Common myeloid progenitor, CD34-positive (primary cell): ENCODE results near the gene TAS2R7.

Experiments used
- CTCF ChIA-PET: fragments of 350-600 bp; sonication (Branson Sonifier 250); formaldehyde crosslinking; loops from one replicate; lab custom pipeline; 2021; ENCODE audit warnings: antibody characterized with exemption; lab: Charles Lee
- POLR2A ChIA-PET: fragments of 350-600 bp; sonication (Branson Sonifier 250); formaldehyde crosslinking; loops from one replicate; lab custom pipeline; 2021; ENCODE audit warnings: antibody characterized with exemption; lab: Charles Lee
- DNase-seq, 3 donors: peaks; one replicate each; pipeline versions ENCODE4 v3.0.0 to v3.0.0-alpha.2; 2013
- H3K27ac ChIP-seq, 2 experiments: 1 replicate in 1 of 2; 2 replicates in 1 of 2; pipeline ENCODE4 v1.7.0; 2013; ENCODE audit warnings: inconsistent platforms in 2 of 2, low read length in 2 of 2, mild to moderate bottlenecking in 2 of 2, low read depth in 1 of 2, moderate library complexity in 1 of 2; ENCODE audit not compliant: severe bottlenecking in 2 of 2, insufficient read depth in 1 of 2, poor library complexity in 1 of 2
- H3K27me3 ChIP-seq, 5 experiments: replicated peaks in 2 of 5; 1 replicate in 3 of 5; 2 replicates in 2 of 5; pipeline versions ENCODE4 v1.6.1 to v1.7.0; 2013; ENCODE audit warnings: low read length in 4 of 5, mild to moderate bottlenecking in 2 of 5, moderate library complexity in 2 of 5, inconsistent platforms in 1 of 5; ENCODE audit not compliant: insufficient read depth in 5 of 5, control insufficient read depth in 4 of 5
- H3K36me3 ChIP-seq, 4 experiments: 1 replicate in 2 of 4; 2 replicates in 2 of 4; pipeline versions ENCODE4 v1.6.1 to v1.7.0; 2013; ENCODE audit warnings: low read length in 3 of 4, control low read depth in 1 of 4, mild to moderate bottlenecking in 1 of 4; ENCODE audit not compliant: control insufficient read depth in 4 of 4, insufficient read depth in 4 of 4
- H3K4me1 ChIP-seq, 4 experiments: 1 replicate in 3 of 4; 2 replicates in 1 of 4; pipeline versions ENCODE4 v1.6.1 to v1.7.1; 2013; ENCODE audit warnings: low read length in 3 of 4, mild to moderate bottlenecking in 3 of 4, control low read depth in 1 of 4, inconsistent platforms in 1 of 4, moderate library complexity in 1 of 4; ENCODE audit not compliant: control insufficient read depth in 4 of 4, insufficient read depth in 4 of 4; ENCODE audit errors: control extremely low read depth in 1 of 4
- H3K4me3 ChIP-seq, 7 experiments: 1 replicate in 4 of 7; 2 replicates in 3 of 7; pipeline versions ENCODE4 v1.5.1 to v1.7.0; 2013; ENCODE audit warnings: mild to moderate bottlenecking in 7 of 7, low read length in 6 of 7, moderate library complexity in 6 of 7, inconsistent platforms in 2 of 7, low read depth in 2 of 7, control low read depth in 1 of 7; ENCODE audit not compliant: insufficient read depth in 4 of 7, control insufficient read depth in 1 of 7; ENCODE audit errors: extremely low read depth in 1 of 7
- H3K9me3 ChIP-seq, 5 experiments: 1 replicate in 4 of 5; 2 replicates in 1 of 5; pipeline versions ENCODE4 v1.6.1 to v1.7.1; 2013; ENCODE audit warnings: low read length in 4 of 5, mild to moderate bottlenecking in 2 of 5, inconsistent platforms in 1 of 5, low read depth in 1 of 5, moderate library complexity in 1 of 5; ENCODE audit not compliant: control insufficient read depth in 4 of 5, insufficient read depth in 2 of 5; ENCODE audit errors: control extremely low read depth in 1 of 5
- WGBS: methylation state at CpG from one replicate; pipeline ENCODE4 v1.1.5; 2013; ENCODE audit not compliant: insufficient coverage; 5-methylcytosine and 5-hydroxymethylcytosine counted together

TAS2R7 gene

DNA sequence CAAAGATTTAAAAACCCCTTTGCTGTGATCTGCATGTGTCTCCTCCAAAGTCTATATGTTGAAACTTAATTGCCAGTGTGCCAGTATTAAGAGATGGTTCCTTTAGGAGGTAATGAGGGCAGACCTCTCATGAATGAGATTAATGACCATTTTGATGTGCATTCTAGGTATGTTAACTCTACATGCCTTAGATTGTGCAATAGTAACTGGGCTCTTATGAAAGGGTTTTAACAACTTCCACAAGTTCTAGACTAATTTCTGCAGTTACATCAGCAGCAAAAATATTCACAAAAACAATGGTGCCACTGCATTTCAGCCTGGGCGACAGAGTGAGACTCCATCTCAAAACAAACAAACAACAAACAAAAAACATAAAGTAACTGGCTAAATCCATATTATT, 27.6 kb upstream of the TAS2R7 start:
- H3K9me3 ChIP-seq, result no peaks in the 10 kb centered on the region
- ChIA-PET POLR2A (no interaction called here), CTCF (no interaction called here)
- WGBS, result no CpG with 5 or more reads among the region's 1 CpG
- DNase-seq, result no peak
- H3K4me1 ChIP-seq, result no peaks in the 10 kb centered on the region
- H3K27me3 ChIP-seq, result no peaks in the 10 kb centered on the region
- no peak overlapping the region for H3K4me3 ChIP-seq
- no peak overlapping the region for H3K27ac ChIP-seq
- no peaks in the 10 kb centered on the region for H3K36me3 ChIP-seq

DNA sequence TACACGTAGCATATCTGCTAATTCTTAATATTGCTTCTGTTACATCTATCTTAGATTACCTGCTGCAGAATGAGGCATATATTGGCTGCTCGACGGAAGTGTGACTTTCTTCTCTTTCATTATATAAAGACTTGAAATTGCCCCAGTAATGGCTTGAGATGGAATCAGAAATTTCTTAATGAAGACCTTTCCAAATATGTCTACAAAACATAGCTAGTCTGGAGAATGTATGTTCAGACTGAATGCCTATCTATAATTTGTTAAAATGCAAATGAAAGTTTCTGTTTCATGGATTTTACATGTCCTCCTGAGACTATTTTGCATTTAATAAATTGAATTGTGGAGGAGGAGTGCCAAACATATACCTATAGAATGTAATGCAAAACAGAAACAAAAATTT, 23.8 kb upstream of the TAS2R7 start, which contains the start of gene TAS2R10:
TAS2R10 (minus strand) TSS at position 101 of the 400 bp plus-strand sequence; CDS start at position 12, 89 bp downstream.
- no peak within 1 kb of the TSS for H3K4me3 ChIP-seq
- no peaks in the 10 kb centered on the region for H3K9me3 ChIP-seq
- no peak within 1 kb of the TSS for H3K27ac ChIP-seq
- WGBS, result 100% methylated on average over 1 of the region's 3 CpGs
- CTCF ChIA-PET, result no interaction called here
- POLR2A ChIA-PET, result no interaction called here
- no peaks in the 10 kb centered on the region for H3K36me3 ChIP-seq
- no peaks in the 10 kb centered on the region for H3K27me3 ChIP-seq
- DNase-seq, result no peak
- no peaks in the 10 kb centered on the region for H3K4me1 ChIP-seq

DNA sequence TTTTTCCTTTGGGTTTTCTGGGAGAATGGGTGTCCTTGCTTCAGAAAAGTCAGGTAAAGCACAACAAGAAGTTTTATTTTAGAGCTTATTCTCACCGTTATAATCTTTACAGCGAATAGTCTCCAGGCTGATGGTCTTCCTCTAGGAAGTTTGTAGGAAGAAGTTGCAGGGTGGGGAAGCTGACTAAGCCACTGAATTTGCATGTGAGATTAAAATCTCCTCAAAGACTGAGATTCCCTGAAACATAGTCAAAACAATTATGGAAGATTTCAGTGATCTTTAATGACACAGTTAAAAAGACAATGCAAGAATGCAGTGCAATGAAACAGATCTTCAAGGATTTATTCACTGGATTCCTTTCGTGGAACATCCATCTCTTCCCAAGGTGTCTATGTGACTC, 22.5 kb upstream of the TAS2R7 start:
- WGBS, result 90% methylated on average over 3 of the region's 3 CpGs
- ChIA-PET CTCF (no interaction called here), POLR2A (no interaction called here)
- Histone ChIP-seq H3K36me3 (no peaks in the 10 kb centered on the region), H3K27ac (no peak overlapping the region), H3K4me1 (no peaks in the 10 kb centered on the region), H3K4me3 (no peak overlapping the region), H3K27me3 (no peaks in the 10 kb centered on the region), H3K9me3 (no peaks in the 10 kb centered on the region)
- DNase-seq, result no peak

DNA sequence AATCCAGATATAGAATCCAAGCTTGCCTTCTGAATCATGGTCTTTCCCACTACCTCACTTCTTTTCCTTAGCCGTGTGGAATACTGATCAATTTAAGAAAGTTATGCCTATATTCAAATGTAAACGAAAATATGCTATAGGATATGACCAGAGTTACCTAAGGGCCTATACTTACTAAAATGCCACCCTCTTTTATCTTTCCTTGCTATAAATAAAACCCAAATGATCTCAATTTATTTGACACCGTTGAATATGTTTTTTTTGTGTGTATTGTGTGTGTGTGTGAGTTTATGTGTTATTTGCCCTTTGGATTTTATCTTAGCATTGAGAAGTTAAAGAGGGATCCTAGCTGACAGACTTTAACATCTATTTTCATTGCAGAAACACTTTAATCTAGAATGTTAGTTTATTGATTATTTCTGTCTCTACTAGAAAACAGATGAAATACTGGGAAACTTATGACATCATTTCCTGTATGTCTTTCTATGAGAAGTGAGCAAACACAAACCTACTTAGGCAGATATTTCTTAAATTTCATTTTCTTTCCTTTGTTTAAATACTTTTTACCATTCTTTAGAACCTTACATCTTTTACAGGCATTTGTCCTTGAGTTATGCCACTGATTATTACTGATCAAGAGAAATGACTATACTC, 9.6 kb upstream of the TAS2R7 start:
- WGBS, result no CpG with 5 or more reads among the region's 3 CpGs
- H3K9me3 ChIP-seq, result peaks cover 0 to 3% (median 0%) of the 10 kb centered on the region in 5 experiments
- H3K4me3 ChIP-seq, result no peak overlapping the region
- H3K4me1 ChIP-seq, result no peaks in the 10 kb centered on the region
- no peak overlapping the region for H3K27ac ChIP-seq
- H3K27me3 ChIP-seq, result no peaks in the 10 kb centered on the region
- no peak for DNase-seq
- H3K36me3 ChIP-seq, result no peaks in the 10 kb centered on the region
- ChIA-PET POLR2A (interaction anchor here (0.6 kb wide), 1 partner anchor 480 kb away, joined by 3 read pairs; no protein-coding TSS in a partner anchor), CTCF (no interaction called here)

DNA sequence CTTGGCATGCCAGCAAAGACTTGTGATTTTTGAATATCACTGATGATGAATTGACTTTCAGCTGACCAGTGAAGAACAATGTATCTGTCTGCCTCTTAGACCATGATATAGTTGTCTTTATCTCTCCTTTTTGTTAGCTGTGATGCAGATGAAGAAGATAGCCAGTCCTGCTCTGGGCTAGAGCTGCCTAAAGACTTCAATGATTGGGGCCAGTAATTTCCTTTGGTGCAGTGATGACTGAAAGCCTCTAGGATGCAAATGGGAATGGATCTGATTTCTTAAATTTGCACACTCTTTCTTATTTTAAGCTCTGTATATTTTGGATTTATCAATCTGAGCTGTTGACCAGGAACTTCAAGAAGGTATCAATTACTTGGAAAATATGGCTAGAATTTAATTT, 7.6 kb upstream of the TAS2R7 start, which contains the start of gene TAS2R9:
TAS2R9 (minus strand) TSS at position 101 of the 400 bp plus-strand sequence; CDS start at position 8, 93 bp downstream.
- Histone ChIP-seq H3K27ac (no peak within 1 kb of the TSS), H3K9me3 (no peaks in the 10 kb centered on the region), H3K4me1 (no peaks in the 10 kb centered on the region), H3K27me3 (no peaks in the 10 kb centered on the region), H3K36me3 (no peaks in the 10 kb centered on the region), H3K4me3 (no peak within 1 kb of the TSS)
- no peak for DNase-seq
- CTCF ChIA-PET, result interaction anchor here (1.1 kb wide), 1 partner anchor 11 kb away, joined by 3 read pairs; no protein-coding TSS in a partner anchor
- POLR2A ChIA-PET, result no interaction called here

DNA sequence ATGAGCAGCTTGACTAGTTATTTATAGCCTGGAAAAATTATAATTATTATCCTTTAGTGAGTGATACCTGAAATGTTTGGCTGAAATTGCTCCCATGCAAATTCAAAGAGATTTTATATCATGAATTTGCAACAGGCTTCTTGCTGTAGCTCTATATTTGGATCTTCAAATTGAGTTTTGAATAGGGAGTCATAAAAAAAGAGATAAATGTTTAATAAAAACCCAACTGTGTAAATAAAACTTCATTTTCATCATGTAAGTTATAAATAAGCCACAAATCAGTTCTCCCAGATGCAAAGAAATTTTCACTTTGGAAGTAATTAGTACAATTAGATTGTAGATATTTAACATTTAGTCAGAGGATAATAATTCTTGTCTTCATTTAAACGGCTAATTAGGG, 4.8 kb upstream of the TAS2R7 start, which contains the start of gene TAS2R8:
TAS2R8 (minus strand) TSS at position 101 of the 400 bp plus-strand sequence. CDS start 306 bp downstream, outside the sequence.
- WGBS, result no CpG with 5 or more reads among the region's 1 CpG
- no peaks in the 10 kb centered on the region for H3K36me3 ChIP-seq
- no peak for DNase-seq
- ChIA-PET CTCF (no interaction called here), POLR2A (no interaction called here)
- H3K9me3 ChIP-seq, result no peaks in the 10 kb centered on the region
- no peaks in the 10 kb centered on the region for H3K27me3 ChIP-seq
- H3K4me1 ChIP-seq, result no peaks in the 10 kb centered on the region
- no peak within 1 kb of the TSS for H3K27ac ChIP-seq
- H3K4me3 ChIP-seq, result no peak within 1 kb of the TSS

DNA sequence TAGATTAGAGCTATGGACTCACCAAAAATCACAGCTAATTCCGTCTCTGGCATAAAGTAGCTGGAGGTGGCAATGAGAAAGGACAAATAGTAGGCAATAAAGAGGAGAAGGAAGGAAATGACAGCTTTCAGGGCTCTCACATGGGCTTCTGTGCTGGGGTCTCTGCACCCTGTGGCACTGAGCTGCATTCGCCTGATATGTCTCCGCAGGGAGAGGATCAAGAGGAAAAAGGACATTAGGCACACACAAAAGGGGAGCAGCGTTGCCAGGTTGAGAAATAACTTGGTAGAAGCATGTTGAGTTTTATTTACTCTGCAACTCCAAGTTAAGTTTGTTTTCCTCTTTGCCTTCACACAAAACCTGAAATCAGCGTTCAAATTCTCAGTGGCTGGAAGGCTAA, 686 bp downstream of the TAS2R7 start:
- DNase-seq, result no peak
- 91% methylated on average over 5 of the region's 5 CpGs for WGBS
- H3K27ac ChIP-seq, result no peak overlapping the region
- no peak overlapping the region for H3K4me3 ChIP-seq
- H3K27me3 ChIP-seq, result no peaks in the 10 kb centered on the region
- no peaks in the 10 kb centered on the region for H3K4me1 ChIP-seq
- H3K36me3 ChIP-seq, result no peaks in the 10 kb centered on the region
- POLR2A ChIA-PET, result no interaction called here
- H3K9me3 ChIP-seq, result no peaks in the 10 kb centered on the region
- CTCF ChIA-PET, result no interaction called here
